ENCODE results near the gene AZI2. TPM values are rescaled to one million over a fixed set of nuclear protein-coding genes. Genes with fewer than 3 reads are reported as not detected.

The AZI2 gene
- total RNA-seq, 1 experiment from 2014 or later = 51.6 TPM

- H3K9me3 ChIP-seq (ENCODE audit: control insufficient read depth in 1 of 2, insufficient read depth in 1 of 2, low read depth in 1 of 2, low read length in 2 of 2) = no peaks in the 10 kb centered on the region
- DNase-seq (ENCODE audit: low read depth, low spot score) (no peak), ATAC-seq (no peak)
- H2AFZ ChIP-seq (ENCODE audit: low read depth, low read length, poor library complexity, severe bottlenecking) = no peak overlapping the region
- H3K36me3 ChIP-seq (ENCODE audit: control insufficient read depth in 1 of 2, insufficient read depth in 2 of 2, low read length in 2 of 2) = no peaks in the 10 kb centered on the region
- H4K20me1 ChIP-seq (ENCODE audit: insufficient read depth) = no peaks in the 10 kb centered on the region
- H3K27me3 ChIP-seq (ENCODE audit: insufficient read depth, low read length) = no peaks in the 10 kb centered on the region
- intact Hi-C loops (cut with micrococcal nuclease) = no loop called here
- POLR2A ChIA-PET = no interaction called here
- H3K4me1 ChIP-seq (ENCODE audit: control insufficient read depth in 1 of 2, insufficient read depth in 2 of 2, low read length in 2 of 2) = no peaks in the 10 kb centered on the region
- CTCF ChIA-PET = no interaction called here
- RAD21 ChIA-PET (ENCODE audit: low non-redundant PET in 1 of 2, low total read pairs in 2 of 2, uncharacterized antibody in 2 of 2, unreplicated experiment in 2 of 2) = no interaction called here
- no peaks in the 10 kb centered on the region for H3K9me2 ChIP-seq (ENCODE audit: insufficient read depth)
- H3K4me3 ChIP-seq (replicated peaks in 1 of 2; ENCODE audit: low read depth in 1 of 2, low read length in 2 of 2) = no peak overlapping the region
- no peak overlapping the region for H3K27ac ChIP-seq (ENCODE audit: low read depth, low read length)
- TF ChIP-seq POLR2AphosphoS5 (IDR thresholded peaks at IDR 0.05; ENCODE audit: low read depth, low read length) = no peak
- TF ChIP-seq RAD21 (IDR thresholded peaks at IDR 0.05; ENCODE audit: low read depth) = no peak
- TF ChIP-seq FOSL1 (IDR thresholded peaks at IDR 0.05; ENCODE audit: low read depth) = no peak
- TF ChIP-seq CEBPB (IDR thresholded peaks at IDR 0.05; ENCODE audit: low read depth) = no peak
- no peak for TF ChIP-seq CTCF (IDR thresholded peaks at IDR 0.05 in 2 of 3, conservative IDR thresholded peaks at IDR 0.05 in 1 of 3; ENCODE audit: borderline replicate concordance in 1 of 3, insufficient read depth in 1 of 3, low read depth in 2 of 3, low read length in 2 of 3)
- no peak for TF ChIP-seq MAX (IDR thresholded peaks at IDR 0.05)
- no peak for TF ChIP-seq ATF3 (IDR thresholded peaks at IDR 0.05)
- TF ChIP-seq EZH2 (IDR thresholded peaks at IDR 0.05) = no peak
- no peak for TF ChIP-seq ELF1 (IDR thresholded peaks at IDR 0.05; ENCODE audit: borderline replicate concordance, low read depth)
- no peak for TF ChIP-seq JUND (IDR thresholded peaks at IDR 0.05)
- no peak for TF ChIP-seq CBX3 (IDR thresholded peaks at IDR 0.05; ENCODE audit: low read depth)
- TF ChIP-seq TCF7L2 (IDR thresholded peaks at IDR 0.05; ENCODE audit: borderline replicate concordance, extremely low read depth, insufficient read depth, insufficient read length) = no peak
- TF ChIP-seq SP1 (IDR thresholded peaks at IDR 0.05; ENCODE audit: low read depth) = no peak
- no peak for TF ChIP-seq EZH2phosphoT487 (IDR thresholded peaks at IDR 0.05; ENCODE audit: borderline replicate concordance)
- H3K4me2 ChIP-seq (ENCODE audit: low read length) = no peak overlapping the region
- H3K79me2 ChIP-seq (ENCODE audit: insufficient read depth, low read length) = no peaks in the 10 kb centered on the region; the same call in 1 of the 2 replicates
- no TSS peak for BruUV-seq (replicated peaks)
- no peak overlapping the region for H3K9ac ChIP-seq (ENCODE audit: low read length)
These were observed 48.2 kb downstream of the AZI2 start for GRCh38 chr3:28300345-28300962.
